Natural killer cell treated with Interleukin-12 subunit alpha and Interleukin-12 subunit beta and Interleukin-15 and Interleukin-18, amount 100 ng/mL, for 72 hours (primary cell): Measurements from ENCODE around the gene ARHGAP18. TPM values are rescaled to one million over a fixed set of nuclear protein-coding genes. Genes with fewer than 3 reads are reported as not detected.

Experiments used
- ATAC-seq, 2 donors: fragments of 150-1000 bp; cut with Tn5 transposase in 1 of 2; sonication (Bioruptor Pico), chemical (Tn5 transposase) in 1 of 2; 2 replicates each; pipeline ENCODE4 v1.10.0; 2021
- DNase-seq: peaks from one replicate; pipeline ENCODE4 v3.0.0; 2022; ENCODE audit warnings: low spot score
- H3K27ac Mint-ChIP-seq, 2 donors: 1 replicate in 1 of 2; 2 replicates in 1 of 2; pipeline ENCODE4 v1.8.0; 2022; ENCODE audit warnings: mixed read lengths in 2 of 2, mild to moderate bottlenecking in 1 of 2, moderate library complexity in 1 of 2
- H3K27me3 Mint-ChIP-seq, 2 donors: 1 replicate in 1 of 2; 2 replicates in 1 of 2; pipeline ENCODE4 v1.8.0; 2022; ENCODE audit warnings: mixed read lengths in 2 of 2
- H3K36me3 Mint-ChIP-seq: one replicate; pipeline ENCODE4 v1.8.0; 2022; ENCODE audit warnings: mixed read lengths
- H3K4me1 Mint-ChIP-seq, 2 donors: 1 replicate in 1 of 2; 2 replicates in 1 of 2; pipeline ENCODE4 v1.8.0; 2022; ENCODE audit warnings: low read depth in 2 of 2, mixed read lengths in 2 of 2, mild to moderate bottlenecking in 1 of 2
- H3K4me3 Mint-ChIP-seq: one replicate; pipeline ENCODE4 v1.8.0; 2022; ENCODE audit warnings: mixed read lengths
- H3K9me3 Mint-ChIP-seq: 2 replicates; pipeline ENCODE4 v1.8.0; 2022; ENCODE audit warnings: mixed read lengths
- total RNA-seq, 2 donors: library from RNA; stranded (reverse); gene quantifications; one replicate each; pipeline ENCODE4 v1.2.3, GENCODE V29; 2022

Gene ARHGAP18
- total RNA-seq, 2 donors from 2014 or later: 10.4 to 14.3 TPM

DNA sequence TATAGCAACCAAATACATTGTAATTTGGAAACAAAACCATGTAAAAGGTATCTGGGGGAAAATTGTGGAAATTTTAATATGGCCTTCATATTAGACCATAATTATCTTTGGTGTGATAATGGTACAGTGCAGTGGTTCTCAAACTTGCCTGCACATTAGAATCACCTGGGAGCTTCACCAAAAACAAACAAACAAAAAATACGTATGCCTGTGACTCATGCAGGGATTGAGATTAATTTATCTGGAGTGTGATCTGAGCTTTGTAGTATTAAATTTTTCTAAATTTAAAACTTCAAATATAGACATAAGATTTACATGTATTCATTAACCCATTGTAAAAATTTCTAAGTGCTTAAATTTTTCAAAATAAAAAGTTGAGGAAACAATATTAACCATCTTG is 31.5 kb downstream of the ARHGAP18 start:
- Mint-ChIP-seq H3K36me3 (no peaks in the 10 kb centered on the region), H3K4me1 (peaks cover 23 to 52% of the 10 kb centered on the region in 2 donors), H3K27me3 (no peaks in the 10 kb centered on the region), H3K9me3 (no peaks in the 10 kb centered on the region), H3K27ac (peak overlapping the region in 1 of 2 donors; percentile 5), H3K4me3 (no peak overlapping the region)
- ATAC-seq (no peak), DNase-seq (no peak)

DNA sequence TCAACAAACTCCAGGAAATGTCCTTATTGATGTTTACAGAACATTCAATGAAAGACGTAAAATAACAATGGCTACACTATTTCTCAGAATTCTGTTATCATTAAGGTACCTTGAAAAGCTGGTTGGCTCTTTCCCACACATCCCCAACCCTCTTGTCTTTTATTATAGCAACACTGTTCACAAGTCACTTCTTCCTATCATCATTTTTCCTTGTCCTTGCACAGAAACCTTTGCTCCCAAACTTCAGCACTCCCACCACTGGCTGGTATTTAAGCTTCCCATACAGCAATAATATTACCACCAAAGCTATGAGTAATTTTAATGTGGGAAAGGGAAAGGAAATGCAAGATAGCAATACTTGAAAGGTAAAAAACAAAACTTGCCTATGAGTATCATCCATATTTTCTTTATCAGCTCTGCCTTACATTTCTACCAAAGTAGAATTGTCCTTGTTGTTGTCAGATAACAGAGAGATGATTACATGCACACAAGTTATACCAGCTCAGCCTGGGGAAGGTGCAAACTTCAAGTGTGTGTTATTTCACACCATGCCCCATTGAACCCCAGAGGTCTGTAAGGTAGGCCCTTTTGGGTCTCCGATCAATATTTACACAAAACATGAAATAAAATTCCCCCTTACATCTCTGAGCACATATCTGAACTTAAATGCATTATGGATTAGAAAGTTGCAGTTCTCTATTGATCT is 32.2 kb downstream of the ARHGAP18 start:
- no peaks in the 10 kb centered on the region for H3K27me3 Mint-ChIP-seq
- H3K4me1 Mint-ChIP-seq: peaks cover 21 to 55% of the 10 kb centered on the region in 2 donors
- no peak overlapping the region for H3K4me3 Mint-ChIP-seq
- peak overlapping the region in 1 of 2 donors; percentile 5 for H3K27ac Mint-ChIP-seq
- no peaks in the 10 kb centered on the region for H3K36me3 Mint-ChIP-seq
- DNase-seq (no peak), ATAC-seq (no peak)
- H3K9me3 Mint-ChIP-seq: no peaks in the 10 kb centered on the region

DNA sequence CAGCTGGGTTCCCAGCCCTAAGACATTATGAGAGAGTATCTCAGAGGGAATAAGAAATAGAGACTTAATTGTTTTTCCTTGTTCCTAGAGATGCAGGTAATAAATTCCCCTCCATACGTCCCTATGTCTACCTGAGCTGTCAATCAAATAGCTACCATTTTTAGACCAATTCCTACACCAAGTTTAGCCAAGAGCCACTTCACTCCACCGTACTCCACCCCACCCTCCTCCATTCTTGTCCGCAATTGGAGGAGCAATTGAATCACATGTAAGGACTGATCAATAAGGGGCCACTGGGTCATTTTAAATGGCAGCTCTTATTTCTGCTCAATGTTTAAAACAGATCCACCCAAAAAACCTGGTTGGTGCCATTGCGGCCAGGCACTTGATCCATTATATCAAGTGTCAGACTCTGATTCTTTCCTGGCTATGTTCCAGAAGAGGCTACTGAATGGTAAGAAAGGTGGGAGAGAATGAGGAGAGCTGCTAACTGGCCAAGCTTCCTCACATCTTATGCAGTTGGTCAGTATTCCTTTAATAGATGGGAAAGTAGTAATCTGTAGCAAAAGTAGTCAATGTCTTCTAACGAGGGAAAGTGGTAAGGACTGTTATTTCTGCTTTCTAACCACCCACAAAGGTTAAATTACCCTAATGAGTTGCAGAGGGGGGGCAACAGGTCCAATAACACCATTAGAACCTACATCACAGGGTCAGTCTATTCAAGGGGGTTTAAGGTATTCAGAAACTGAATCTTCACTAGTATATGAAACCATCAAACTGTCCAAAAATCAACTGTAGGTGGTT is 34.1 kb downstream of the ARHGAP18 start:
- DNase-seq (no peak), ATAC-seq (no peak)
- H3K9me3 Mint-ChIP-seq: no peaks in the 10 kb centered on the region
- H3K27me3 Mint-ChIP-seq: no peaks in the 10 kb centered on the region
- H3K4me1 Mint-ChIP-seq: peaks cover 30 to 67% of the 10 kb centered on the region in 2 donors
- H3K4me3 Mint-ChIP-seq: no peak overlapping the region
- no peak overlapping the region for H3K27ac Mint-ChIP-seq
- no peaks in the 10 kb centered on the region for H3K36me3 Mint-ChIP-seq

DNA sequence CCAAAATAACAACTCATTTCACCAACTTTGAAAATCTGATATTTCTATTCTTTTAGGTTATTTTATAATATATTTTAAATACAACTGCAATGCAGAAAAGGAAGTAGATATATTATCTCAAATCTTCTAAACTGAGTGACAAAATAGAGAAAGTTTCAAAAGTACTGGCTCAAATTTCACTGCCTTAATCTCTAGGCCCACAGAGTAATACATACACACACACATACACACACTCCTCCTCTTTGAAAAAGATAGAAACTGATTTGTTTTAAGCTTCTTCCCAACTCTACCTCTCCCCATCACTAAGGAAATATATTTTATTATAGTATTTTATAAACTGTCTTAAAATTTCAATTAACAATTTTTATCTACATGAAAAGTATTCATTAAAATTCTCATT is 36.2 kb downstream of the ARHGAP18 start:
- no peaks in the 10 kb centered on the region for H3K36me3 Mint-ChIP-seq
- H3K4me3 Mint-ChIP-seq: peak overlapping the region; percentile 84
- ATAC-seq: no peak
- H3K9me3 Mint-ChIP-seq: no peaks in the 10 kb centered on the region
- H3K27me3 Mint-ChIP-seq: no peaks in the 10 kb centered on the region
- H3K4me1 Mint-ChIP-seq: peaks cover 23 to 59% of the 10 kb centered on the region in 2 donors
- DNase-seq: no peak
- peak overlapping the region; percentile 90 to 93 for H3K27ac Mint-ChIP-seq

DNA sequence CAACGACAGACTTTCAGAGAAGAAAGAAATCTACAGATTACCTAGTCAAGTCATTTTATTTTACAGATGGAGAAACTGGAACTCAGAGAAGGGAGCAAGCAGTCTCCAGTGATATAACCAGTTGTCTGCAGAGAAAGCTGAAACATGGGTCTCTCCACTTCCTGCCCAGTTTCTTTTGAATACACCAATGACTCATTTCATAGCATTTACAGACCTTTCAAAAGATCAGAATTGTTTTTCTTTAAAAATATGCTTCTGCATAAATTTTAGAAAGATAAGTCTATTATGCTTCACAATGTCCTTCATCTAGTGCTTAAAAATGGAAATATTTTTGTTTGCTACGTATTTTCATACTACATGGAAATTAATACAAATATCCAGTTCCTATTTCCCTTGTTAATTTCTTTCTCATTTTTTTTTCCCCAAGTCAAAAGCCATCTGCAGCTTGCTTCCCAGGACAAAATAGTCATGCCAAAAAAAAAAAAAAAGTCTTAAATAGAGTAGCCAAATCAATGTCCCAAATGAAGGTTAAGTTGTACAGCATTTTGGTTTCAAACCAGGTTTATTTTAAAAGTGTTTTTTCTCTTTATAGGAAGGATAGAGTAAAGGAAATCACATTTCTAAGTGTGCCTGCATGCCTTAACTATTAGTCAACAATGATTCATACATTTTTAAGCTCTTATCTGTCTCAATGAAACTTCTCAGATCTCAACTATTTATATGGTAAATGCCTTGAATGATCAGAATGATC is 36.9 kb downstream of the ARHGAP18 start:
- Mint-ChIP-seq H3K36me3 (no peaks in the 10 kb centered on the region), H3K4me1 (peaks cover 29 to 64% of the 10 kb centered on the region in 2 donors), H3K27me3 (no peaks in the 10 kb centered on the region), H3K4me3 (peak overlapping the region; percentile 84), H3K9me3 (no peaks in the 10 kb centered on the region), H3K27ac (peak overlapping the region; percentile 90 to 93)
- DNase-seq: no peak
- peak; percentile 64 to 72 for ATAC-seq

DNA sequence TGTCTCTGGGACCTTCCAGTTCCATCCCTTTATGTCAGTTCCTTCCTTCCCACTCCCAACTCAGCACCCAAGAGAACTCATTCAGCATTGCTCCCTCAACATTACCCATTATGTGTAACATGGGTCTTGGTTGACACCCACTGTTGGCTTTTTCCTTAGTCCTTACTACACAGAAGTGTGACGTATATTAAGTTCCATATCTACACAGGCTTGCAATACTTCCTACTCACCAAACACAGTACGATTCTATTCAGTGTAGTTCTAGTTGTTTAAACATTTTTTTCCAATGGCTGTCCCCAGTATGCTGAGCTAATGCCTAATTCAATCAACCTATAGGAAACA is 37.7 kb downstream of the ARHGAP18 start:
- Mint-ChIP-seq H3K4me1 (peaks cover 27 to 63% of the 10 kb centered on the region in 2 donors), H3K36me3 (no peaks in the 10 kb centered on the region), H3K9me3 (no peaks in the 10 kb centered on the region), H3K27me3 (no peaks in the 10 kb centered on the region), H3K27ac (peak overlapping the region; percentile 90 to 93), H3K4me3 (peak overlapping the region; percentile 84)
- DNase-seq (no peak), ATAC-seq (peak; percentile 50 to 52)

DNA sequence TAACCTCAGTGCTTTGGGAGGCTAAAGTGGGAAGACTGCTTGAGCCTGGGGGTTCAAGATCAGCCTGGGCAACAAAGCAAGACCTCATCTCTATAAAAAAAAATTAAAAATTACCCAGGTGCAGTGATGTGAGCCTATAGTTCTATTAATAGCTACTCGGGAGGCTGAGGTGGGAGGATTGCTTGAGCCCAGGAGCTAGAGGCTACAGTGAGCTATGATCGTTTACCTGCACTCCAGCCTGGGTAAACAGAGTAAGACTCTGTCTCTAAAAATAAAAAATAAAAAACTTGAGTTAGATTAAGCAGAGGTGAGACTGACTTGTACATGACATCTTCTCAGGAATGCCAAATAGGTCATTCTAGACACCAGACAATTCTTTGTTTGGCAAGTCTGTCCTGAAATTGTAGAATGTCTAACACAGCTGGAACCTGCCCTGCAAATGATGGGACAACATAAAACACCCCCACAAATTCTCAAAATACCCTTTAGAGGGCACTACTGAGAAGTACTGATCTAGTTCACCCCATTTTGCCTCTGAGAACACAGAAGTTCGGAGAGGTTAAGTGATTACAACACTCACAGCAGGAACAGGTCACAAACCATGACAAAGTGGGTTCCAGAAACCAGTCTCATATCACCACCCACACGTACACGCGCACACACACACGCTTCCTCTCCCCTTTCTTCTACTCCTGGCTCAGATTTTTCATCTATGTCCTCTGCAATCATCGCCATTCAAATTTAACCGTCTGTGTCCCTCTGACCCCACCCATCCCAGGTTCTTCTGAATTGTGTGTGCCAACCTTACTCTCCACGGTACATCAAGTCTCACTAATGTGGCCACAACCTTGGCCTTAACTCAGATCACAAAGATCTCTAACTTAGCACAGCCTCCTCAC is 38.3 kb downstream of the ARHGAP18 start:
- peak overlapping the region; percentile 84 for H3K4me3 Mint-ChIP-seq
- peak overlapping the region; percentile 90 to 93 for H3K27ac Mint-ChIP-seq
- H3K9me3 Mint-ChIP-seq: no peaks in the 10 kb centered on the region
- no peaks in the 10 kb centered on the region for H3K27me3 Mint-ChIP-seq
- peaks cover 27 to 63% of the 10 kb centered on the region in 2 donors for H3K4me1 Mint-ChIP-seq
- ATAC-seq (peak; percentile 94), DNase-seq (peak; percentile 80)
- H3K36me3 Mint-ChIP-seq: no peaks in the 10 kb centered on the region

DNA sequence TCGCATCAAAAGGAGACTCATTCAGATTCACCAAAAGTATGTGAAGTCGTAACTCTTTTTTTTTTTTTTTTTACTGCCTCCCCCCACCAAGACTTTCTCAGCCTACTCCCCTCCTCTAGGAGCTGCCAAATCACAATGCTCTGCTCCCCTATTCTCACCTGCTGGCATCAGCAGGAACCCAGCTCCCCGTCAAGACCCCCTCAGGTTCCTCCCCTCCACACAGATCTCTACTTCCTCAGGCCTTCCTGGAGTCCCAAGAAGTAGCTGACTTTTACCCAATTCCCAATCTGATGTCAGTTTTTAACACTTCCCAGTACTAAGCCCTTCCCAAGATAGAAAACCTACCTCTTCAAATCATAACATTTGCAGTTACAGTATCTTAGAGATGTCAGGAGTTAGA is 39.3 kb downstream of the ARHGAP18 start:
- DNase-seq: no peak
- H3K4me3 Mint-ChIP-seq: no peak overlapping the region
- no peak for ATAC-seq
- no peaks in the 10 kb centered on the region for H3K36me3 Mint-ChIP-seq
- H3K4me1 Mint-ChIP-seq: peaks cover 31 to 66% of the 10 kb centered on the region in 2 donors
- H3K9me3 Mint-ChIP-seq: no peaks in the 10 kb centered on the region
- H3K27me3 Mint-ChIP-seq: no peaks in the 10 kb centered on the region
- H3K27ac Mint-ChIP-seq: peak overlapping the region; percentile 90 to 93

DNA sequence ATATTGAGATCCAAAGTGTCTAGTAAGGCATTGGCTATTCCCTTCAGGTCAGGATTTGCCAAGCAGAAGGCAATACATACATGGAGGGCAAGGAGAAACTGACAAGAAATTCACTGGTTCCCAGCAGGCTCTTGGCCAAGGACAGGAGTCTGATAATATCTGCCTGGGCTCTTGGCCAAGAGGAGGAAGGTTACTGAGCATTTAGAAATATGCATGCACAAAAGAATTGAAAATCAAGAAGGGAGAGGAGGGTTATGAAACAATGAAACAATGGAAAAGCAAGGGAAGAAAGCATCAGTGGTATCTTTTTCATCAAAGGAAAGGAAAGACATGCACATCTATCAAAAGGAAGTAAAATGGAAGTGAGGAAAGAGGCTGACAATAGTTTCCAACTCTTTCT is 42.4 kb downstream of the ARHGAP18 start:
- Mint-ChIP-seq H3K4me3 (no peak overlapping the region), H3K4me1 (peaks cover 34 to 62% of the 10 kb centered on the region in 2 donors), H3K27me3 (no peaks in the 10 kb centered on the region), H3K36me3 (no peaks in the 10 kb centered on the region), H3K27ac (no peak overlapping the region), H3K9me3 (no peaks in the 10 kb centered on the region)
- ATAC-seq (no peak), DNase-seq (no peak)

DNA sequence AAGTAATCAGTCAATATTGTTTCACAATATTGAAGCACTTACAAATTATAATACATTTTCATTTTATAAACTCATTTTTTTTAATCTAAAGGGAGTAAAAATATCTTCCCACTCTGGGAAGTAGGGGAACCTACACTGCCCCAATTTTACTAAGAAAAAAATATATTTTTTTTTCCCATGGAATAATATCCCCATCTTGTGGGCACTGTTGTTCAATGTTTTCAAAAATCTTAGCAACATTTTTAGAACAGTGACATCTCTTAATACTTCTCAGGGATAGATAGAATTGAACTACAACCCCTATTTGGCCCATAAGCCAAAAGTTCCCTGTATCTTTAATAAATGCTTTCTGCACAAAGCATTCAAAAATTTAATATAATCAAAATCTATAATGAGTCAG is 42.9 kb downstream of the ARHGAP18 start:
- ATAC-seq (no peak), DNase-seq (no peak)
- Mint-ChIP-seq H3K9me3 (no peaks in the 10 kb centered on the region), H3K4me1 (peaks cover 28 to 62% of the 10 kb centered on the region in 2 donors), H3K36me3 (no peaks in the 10 kb centered on the region), H3K27ac (no peak overlapping the region), H3K27me3 (no peaks in the 10 kb centered on the region), H3K4me3 (no peak overlapping the region)

DNA sequence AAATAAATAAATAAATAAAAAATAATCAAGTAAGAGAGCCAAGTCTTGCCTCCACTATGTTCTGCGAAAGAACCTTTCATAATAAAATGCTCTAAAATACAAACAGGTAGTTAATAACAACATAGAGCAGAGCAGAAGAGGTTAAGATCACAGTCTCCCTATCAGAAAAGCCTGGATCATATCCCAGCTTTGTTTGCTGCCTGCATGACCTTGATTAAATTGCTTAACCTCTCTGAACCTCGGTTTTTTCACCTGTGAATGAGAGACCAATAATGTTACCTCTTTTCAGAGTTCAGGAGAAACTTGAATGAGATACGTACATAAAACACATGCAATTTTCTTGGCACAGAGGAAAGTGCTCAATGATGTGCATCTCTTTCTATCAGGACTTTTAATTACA is 44.4 kb downstream of the ARHGAP18 start:
- Mint-ChIP-seq H3K27ac (no peak overlapping the region), H3K4me3 (no peak overlapping the region), H3K4me1 (peaks cover 23 to 51% of the 10 kb centered on the region in 2 donors), H3K9me3 (no peaks in the 10 kb centered on the region), H3K27me3 (no peaks in the 10 kb centered on the region), H3K36me3 (no peaks in the 10 kb centered on the region)
- DNase-seq: no peak
- no peak for ATAC-seq

DNA sequence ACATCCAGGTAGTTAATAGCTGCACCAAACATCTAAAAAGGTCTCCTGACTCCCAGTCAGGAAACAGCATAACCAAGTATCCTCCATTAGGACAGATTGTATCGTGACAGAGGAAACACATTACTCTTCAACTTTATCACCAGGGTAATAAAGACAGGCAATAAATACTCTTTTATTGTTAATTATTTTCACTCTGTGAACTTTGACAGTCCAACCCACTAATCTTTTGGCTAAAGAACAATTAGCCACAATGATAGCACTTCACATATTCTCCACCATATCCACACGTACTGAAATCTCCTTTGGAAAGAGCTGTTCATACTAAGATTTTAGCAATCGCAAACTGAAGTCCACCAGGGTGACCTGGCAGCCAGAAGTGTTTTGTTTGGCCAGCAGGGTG is 46.4 kb downstream of the ARHGAP18 start:
- no peak for DNase-seq
- no peak for ATAC-seq
- no peaks in the 10 kb centered on the region for H3K27me3 Mint-ChIP-seq
- H3K36me3 Mint-ChIP-seq: no peaks in the 10 kb centered on the region
- peaks cover 28 to 57% of the 10 kb centered on the region in 2 donors for H3K4me1 Mint-ChIP-seq
- no peak overlapping the region for H3K4me3 Mint-ChIP-seq
- H3K27ac Mint-ChIP-seq: no peak overlapping the region
- H3K9me3 Mint-ChIP-seq: no peaks in the 10 kb centered on the region

DNA sequence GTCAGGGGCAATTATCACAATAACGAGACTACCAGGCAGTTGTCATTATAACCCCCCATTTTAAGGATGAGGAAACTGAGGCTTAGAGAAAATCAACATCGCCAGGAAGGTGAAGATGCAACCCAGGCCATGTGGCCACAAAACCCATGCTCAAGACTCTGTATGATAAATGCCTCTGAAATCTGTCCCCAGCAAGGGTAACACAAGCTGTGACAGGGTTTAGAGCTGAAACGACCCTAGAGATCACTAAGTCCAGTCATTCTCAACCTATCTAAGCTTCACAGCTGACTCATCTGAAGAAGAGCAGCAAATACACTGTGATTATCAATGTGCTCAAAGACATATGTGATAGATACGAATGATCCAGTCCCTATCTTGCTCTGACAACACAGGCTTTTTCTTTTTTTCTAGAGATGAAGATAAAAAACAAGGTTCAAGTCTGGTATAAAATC is 47.0 kb downstream of the ARHGAP18 start:
- DNase-seq (no peak), ATAC-seq (peak; percentile 70 to 97)
- Mint-ChIP-seq H3K9me3 (no peaks in the 10 kb centered on the region), H3K27me3 (no peaks in the 10 kb centered on the region), H3K36me3 (no peaks in the 10 kb centered on the region), H3K4me3 (no peak overlapping the region), H3K27ac (no peak overlapping the region), H3K4me1 (peaks cover 24 to 53% of the 10 kb centered on the region in 2 donors)
